NCI-H748 treated with DMSO at 0.1 percent for 48 hours (cell line): ENCODE measurements around the gene PDE4DIP.
"Not testable (repeated sequence)": the region's sequence is repeated elsewhere in the genome, so short reads cannot be mapped to it uniquely, and the experiment has no call there.

ENCODE experiments used
- DNase-seq: peaks from one replicate; lab custom pipeline; 2025; lab: John Stamatoyannopoulos, UW

Gene PDE4DIP

DNA sequence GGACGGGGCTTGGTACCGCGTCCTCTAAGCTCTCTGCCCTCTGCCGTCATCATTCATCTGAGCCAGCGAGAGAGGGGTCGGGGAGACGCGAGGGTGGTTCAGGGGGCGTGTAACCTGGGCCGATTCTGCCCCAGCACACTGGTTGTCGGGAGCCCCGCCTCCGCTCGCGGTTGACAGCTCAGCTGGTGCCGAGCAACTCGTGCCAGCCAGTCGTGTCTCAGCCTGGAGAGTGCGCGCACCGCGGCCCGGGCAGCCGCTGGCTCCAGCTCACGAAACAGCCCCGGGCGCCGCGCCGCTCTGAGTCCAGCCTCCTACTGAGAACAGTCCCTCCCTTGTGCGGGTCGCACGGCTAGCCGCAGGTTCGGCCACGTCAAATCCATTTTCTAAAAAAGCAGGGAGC lies at the start of gene PDE4DIP:
Gene PDE4DIP (plus strand): TSS at position 209 of the 400 bp plus-strand sequence. CDS start 347 bp downstream, outside the sequence.
- DNase-seq, result not testable (repeated sequence)

DNA sequence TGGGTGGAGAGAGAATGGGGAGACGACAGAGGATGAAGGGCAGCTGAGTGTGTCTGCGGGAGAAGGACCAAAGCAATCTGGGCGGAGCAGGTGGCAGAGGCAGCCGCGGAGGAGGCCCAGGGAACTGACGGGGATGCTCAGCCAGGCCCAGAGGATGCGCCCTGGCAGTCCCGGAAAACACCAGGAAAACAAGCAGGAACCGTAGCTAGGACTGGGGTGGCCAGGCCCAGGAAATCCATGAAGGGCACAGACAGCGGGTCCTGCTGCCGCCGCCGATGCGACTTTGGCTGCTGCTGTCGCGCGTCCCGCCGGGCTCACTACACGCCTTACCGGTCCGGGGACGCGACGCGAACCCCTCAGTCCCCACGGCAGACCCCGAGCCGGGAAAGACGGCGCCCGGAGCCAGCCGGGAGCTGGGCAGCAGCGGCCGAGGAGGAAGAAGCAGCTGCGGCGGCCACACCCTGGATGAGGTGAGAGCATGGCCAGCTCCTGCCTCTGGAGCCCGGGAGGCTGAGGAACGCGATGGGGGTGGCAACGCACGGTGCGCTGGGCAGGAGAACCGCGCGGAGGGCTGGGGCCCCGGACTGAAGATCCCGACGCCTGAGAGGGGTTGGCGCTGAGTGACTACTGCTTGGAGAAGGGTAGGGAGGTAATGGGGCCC lies 35.8 kb upstream of the PDE4DIP start:
- DNase-seq, result not testable (repeated sequence)

DNA sequence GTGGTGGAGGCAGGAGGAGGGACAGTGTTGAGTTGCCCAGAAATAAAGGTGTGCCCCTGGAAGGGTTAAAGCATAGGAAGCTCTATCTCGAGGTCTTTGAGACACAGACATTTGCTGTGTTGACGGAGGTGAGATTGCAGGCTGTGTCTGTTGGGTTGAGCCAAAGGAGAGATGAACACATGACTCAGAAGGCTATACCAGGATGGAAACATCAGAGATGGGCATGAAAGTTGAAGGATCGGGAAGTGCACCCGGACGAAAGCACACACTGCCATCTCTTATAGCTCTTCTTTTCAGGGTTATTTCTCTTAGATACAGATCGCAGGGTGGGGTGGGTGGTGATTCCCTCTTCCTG lies 35.3 kb upstream of the PDE4DIP start:
- DNase-seq, result not testable (repeated sequence)

DNA sequence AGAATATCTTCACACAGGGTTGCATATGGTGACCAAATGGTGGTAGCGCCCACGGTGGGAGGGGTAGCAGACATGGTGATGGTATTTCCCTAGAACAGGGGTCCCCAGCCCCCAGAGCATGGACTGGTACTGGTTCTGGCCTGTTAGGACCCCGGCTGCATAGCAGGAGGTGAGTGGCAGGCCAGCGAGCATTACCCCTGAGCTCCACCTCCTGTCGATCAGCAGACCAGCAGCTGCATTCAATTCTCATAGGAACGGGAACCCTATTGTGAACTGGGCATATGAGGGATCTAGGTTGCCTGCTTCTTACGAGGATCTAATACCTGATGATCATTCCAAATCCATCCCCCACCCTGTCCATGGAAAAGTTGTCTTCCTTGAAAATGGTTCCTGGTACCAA lies 22.0 kb upstream of the PDE4DIP start:
- not testable (repeated sequence) for DNase-seq

DNA sequence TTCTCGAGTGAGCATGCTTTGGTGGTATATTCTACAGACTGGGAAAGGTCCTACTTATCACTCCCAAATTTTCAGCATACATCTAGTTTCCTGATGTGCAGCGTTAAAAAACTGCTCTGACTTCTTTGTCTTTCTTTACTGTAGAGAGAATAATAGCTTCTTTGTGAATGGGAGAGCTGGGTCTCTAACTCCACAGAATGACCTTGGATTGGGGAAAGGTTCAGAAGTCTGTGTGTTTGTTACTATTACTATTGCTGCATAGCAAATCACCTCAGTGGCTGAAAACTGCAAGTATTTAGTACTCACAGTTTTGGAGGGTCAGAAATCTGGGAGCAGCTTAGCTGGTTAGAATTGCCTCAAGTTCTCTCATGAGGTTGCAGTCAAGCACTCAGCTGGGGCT lies 20.4 kb upstream of the PDE4DIP start:
- DNase-seq, result not testable (repeated sequence)

DNA sequence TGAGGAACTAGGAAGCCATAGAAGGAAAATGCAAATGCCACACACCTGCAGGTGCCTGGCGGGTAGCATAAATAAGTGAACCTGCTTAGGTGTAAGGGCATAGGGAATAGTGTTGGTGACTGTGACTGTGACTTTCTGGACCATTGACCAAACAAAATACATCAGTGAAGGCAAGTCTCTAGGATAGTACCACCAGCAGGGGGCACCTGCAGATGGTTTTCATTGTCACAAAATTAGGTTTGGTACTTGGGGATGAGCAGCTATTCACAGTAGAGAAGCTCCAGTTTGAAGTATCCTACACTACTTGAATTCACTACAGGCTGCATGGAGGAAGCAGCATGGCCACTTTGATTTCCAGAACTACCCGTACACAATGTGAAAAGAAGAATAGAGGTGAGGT lies 19.2 kb upstream of the PDE4DIP start:
- DNase-seq, result not testable (repeated sequence)

DNA sequence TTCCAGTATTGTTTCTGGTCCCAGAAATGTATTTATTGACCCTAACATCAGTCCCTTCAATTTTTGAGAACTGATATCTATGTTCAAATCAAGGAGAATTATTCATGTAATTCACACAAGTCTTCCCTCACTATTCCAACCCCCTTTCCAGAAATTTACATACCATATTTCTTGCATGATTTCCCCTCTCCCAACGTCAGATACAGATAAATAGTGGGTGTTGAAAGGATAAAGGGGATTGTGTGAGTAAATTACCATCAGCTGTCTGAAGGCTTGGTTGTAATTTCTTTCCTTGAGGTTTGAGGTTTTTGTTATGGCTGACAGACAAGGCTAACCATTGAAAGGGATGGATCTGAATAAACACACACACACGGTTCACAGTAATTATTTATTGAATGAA lies 15.7 kb upstream of the PDE4DIP start:
- not testable (repeated sequence) for DNase-seq

DNA sequence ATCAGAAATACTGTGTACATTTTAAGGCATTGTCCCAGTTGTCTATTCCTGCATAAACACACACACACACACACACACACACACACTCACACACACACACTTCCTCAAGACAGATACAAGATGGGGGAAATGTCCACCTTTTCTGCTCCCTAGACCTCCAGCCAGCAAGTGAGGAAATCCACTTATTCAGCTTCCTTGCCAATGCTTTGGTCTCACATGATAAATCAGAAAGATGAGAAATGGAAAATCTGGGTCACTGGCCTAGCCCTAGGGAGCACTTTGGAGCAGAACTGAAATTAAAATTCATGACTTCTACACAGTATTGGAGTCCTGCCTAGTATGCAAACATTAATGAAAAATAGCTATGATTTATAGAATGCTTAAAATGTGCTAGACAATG lies 15.3 kb upstream of the PDE4DIP start:
- not testable (repeated sequence) for DNase-seq

DNA sequence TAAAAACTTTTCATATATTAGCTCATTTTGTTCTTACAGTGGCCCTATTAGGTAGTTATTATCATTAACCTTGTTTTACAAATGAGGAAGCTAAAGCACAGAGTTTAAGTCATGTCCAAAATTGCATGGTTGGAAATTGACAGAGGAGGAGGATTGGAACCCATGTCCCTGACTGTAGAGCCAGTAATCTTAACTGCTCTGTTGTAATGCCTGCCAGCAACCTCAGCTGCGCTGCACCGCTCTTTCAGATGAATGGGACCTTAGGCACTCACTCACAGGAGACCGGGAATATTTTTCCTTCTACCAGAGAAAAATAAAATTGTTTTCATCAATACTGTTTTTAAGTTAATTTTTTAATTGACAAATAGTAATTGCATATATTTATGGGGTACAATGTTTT lies 14.9 kb upstream of the PDE4DIP start:
- not testable (repeated sequence) for DNase-seq

DNA sequence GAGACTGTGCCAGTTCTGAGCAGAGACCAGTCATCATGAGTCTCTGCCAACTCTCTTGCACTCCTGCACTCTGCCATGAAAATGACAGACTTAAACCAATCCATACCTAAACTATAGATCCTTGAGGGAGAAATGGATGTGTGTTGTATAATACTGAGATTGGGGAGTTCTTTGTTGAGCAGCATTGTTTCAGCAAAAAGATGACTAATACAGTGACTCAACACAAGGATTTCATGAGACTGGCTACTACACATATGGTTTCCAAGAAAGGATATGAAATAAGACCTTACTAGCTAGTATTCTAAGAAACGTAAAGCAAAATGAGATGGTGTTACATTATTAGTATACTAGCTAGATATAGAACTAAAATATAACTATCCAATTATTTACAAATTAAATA lies 3.0 kb upstream of the PDE4DIP start:
- not testable (repeated sequence) for DNase-seq

DNA sequence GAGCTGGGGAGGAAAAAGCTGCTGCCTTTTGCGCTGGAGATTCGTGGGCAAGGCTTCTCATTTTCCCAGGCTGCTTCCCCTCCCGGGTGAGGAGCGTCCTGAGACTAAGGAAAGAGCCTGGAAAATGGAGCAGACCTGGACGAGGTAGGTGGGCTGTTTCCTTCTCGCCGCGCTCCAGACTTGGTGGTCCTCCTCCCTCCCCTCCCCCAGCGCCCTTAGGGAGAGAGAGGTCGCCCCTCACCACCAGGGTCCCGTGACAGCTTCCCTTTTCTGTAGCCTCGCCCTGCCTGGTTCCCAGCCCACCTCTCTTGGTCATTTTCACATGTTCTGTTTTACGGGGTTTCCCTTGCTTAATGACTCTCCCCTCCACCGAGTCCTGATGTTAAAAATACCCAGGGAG lies 423 bp downstream of the PDE4DIP start:
- not testable (repeated sequence) for DNase-seq

DNA sequence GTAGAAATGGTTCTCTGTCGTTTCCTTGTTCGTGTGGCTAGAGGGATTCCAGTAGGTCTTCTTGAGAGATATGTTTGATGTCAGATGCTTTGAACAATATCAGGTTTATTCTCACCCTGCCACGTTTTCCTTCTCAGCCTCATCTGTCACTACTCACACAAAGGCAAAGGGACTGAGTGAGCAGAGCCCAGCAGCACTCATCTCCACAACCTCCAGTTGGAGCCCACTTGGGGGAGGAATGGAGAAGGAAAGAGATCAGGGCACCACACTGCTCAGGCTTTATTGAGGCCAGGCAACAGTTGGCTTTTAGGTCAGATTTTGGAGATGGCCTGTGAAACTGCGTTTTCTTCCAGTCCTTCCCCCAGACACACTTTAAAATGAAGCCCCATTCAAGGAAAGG lies 840 bp downstream of the PDE4DIP start:
- not testable (repeated sequence) for DNase-seq

DNA sequence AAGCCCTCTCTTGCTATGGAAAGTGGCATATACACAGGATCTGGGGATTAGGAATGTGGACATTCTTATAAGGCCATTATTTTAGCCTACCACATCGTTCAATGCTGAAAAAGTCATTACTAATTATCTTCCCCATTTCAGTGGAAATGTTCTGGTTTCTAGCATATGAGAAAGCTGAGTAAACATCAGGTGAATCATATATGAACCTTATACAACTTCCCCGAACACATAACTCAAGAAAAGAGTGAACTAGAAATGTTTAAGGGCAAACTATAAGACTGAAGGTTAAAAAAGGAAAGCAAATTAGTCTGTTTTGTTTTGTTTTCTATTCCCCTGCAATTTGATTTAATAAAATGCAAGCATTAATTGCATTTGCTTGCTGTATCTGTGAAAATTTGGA lies 6.1 kb downstream of the PDE4DIP start:
- not testable (repeated sequence) for DNase-seq

DNA sequence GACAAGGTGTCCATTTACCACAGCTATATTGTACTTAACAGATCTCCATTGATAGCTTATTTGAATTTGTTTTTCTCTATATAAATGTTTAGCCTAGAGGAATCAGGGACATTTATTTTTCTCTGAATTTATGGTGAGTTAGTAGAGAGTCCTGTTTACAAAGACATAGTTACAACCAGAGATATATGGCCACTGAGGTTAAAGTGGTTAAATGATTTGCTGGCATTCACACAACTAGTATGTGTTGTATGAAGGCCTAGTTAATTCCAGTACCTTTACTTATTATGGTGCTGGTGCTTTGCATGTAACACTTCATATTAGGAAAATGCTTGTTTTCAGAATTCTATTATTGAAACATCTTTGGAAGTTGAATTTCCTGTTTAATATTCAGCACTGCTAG lies 6.6 kb downstream of the PDE4DIP start:
- DNase-seq, result not testable (repeated sequence)

DNA sequence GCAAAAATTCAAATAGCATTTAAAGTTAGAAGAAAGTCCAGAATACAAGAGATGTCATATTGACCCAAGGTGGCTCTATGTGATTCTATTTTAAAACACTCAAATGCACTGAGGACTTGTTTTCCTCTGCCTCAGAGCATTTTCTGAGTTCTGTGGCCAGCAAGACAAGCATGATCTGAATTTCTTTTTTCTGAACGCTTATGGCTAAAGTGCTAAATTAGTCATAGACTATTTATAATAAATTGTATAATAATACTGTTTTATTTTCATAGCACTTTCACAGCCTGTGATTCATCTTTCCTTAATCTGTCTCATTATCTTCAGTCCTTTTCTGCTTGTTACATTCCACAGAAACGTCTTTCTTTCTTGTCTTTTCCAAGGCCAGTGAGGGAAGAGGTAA lies 7.5 kb downstream of the PDE4DIP start:
- not testable (repeated sequence) for DNase-seq

DNA sequence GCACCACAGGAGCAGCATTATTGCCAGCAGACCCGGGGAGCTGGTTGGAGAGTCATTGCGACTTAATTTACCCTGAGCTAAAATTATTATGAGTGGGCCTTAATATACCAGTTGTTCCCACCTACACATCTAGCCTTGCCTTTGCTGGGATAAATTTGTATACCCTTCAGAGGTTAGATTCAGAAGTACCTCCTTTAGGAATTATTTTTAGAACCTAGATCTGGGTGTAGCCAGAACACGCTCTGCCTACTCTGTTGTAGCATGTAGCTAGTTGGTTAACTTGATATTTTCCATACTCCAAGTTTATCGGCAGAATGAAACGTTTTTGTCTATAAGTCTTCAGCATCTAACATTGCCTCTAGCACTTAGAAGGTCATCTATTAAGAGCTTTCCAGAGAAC lies 9.1 kb downstream of the PDE4DIP start:
- not testable (repeated sequence) for DNase-seq

DNA sequence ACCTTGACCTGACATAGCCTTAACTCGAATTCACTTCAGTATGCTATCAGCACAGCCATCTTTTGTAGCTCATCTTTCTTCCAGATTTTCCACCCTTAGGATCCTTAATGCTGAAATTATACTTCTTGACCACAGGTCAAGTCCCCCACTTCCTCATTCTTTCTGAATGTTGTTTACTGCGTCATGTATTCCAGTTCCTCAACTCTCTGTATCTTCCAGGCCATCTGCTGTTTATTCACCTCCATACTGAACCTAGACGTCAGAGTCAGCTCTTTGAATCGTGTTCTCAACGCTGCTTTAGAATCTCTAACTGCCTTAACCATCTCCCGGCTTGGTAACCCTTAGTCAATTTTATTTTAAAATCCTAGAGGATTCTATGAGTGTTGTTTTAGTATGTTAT lies 9.8 kb downstream of the PDE4DIP start:
- DNase-seq, result not testable (repeated sequence)

DNA sequence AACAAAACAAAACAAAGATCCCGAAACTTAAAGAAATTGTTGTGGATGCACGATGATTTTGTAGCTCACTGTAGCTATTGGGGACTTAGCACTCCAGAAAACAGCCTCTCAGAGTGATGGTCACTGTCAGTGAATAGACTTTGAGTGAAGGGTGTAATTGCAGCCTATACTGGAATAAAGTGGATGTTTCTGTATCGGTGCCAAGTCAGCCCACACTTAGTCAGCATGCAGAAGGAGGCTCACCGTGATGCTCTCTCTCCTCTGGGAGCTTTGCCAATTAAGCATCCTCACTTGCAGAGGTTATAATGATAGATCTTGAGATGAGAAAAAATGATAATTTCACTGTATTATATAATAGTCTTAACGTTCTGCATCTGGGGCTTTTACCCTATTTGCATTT lies 11.1 kb downstream of the PDE4DIP start:
- DNase-seq, result not testable (repeated sequence)

DNA sequence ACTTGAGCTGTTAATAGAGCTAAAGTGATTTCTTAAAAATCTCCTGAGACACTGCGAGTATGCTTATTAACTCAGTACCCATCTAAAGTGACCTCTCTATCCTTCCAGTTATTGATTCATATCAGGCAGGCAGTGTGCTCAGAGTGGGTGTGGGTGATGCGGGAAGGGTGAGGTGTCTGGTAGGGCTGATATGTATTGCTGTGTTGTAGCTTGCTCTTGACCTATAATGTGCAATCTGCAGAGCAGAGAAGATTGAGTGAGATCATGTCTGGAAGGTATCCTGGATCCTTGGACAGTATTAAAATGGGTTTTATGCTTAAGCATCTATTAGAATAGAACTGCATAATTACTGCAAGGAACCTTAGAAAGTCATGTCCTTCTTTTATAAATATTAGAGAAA lies 15.8 kb downstream of the PDE4DIP start:
- not testable (repeated sequence) for DNase-seq

DNA sequence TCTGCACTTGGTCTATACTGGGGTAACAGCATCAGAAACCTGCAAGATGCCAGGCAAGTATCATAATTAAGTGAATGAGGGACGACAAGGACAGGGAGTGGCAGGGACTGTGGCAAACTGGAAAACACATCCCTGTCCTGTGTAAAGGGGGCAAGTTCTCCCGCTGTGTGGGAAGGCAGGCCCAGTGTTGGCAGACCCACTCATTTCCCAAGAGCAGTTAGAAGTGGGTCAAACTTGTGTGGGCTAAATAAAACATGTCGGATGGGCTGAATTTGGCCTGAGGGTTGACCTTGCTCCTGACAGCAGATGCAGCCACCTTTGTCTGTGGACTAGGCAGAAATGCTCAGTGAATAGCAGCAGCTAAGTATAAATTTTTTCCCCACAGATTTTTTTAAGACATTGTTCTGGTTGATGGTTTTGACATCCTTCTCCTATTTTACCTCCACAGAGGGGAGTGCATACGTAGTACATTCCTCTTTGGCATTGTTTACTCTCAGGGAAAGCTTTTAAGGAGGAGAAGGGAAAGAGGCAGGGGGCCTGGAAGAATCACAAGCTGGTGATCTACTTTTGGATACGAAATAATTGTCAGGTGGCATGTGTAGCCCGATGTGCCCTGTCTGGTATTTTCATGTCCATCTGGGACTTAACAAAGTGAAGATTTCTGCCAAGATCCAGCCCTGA lies 16.5 kb downstream of the PDE4DIP start:
- DNase-seq, result not testable (repeated sequence)

DNA sequence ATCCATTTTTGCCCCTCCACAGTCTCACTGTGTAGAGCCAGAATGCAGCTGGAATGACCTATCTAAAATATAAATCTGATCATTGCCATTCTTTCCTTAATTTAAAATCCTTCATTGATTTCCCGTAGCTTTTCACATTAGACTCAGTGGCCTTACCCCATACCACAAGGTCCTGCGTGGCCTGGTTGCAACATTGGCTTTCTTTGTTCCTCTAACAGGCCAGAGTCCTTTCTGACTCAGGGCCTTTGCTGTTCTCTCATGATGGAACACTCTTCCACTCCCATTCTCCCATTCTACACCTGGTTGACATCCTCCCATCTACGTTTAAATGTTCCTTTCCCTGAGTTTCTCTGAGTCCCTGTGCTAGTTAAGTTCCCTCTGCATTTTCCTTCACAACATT lies 18.4 kb downstream of the PDE4DIP start:
- not testable (repeated sequence) for DNase-seq

DNA sequence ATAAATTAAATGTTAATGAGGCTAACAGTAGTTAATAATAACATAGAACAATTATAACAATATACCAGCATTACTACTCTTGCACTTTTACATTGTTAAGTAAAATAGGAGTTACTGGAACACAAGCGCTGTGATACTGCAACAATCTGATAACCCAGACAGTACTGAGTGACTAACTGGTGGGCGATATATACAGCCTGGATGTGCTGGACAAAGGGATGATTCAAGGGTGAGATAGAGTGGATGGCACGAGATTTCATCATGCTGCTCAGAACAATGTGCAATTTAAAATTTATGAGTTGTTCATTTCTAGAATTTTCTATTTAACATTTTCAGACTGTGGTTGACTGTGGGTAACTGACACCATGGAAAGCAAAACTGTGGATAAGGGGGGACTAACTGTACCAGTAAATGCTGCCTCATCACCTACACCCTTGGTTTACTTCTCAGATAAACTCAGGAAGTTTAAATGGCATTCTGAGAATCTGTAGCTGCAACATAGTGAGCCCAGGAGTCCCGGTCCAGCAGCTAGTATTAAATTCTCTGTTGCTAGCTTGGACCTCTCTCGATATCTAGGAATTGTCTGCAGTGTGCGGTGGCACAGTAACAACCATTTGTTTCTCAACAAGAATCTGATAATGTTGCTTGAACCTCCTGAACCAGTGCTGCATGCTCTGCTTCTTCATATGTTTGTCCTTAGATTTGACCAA lies 24.9 kb downstream of the PDE4DIP start:
- DNase-seq, result not testable (repeated sequence)

DNA sequence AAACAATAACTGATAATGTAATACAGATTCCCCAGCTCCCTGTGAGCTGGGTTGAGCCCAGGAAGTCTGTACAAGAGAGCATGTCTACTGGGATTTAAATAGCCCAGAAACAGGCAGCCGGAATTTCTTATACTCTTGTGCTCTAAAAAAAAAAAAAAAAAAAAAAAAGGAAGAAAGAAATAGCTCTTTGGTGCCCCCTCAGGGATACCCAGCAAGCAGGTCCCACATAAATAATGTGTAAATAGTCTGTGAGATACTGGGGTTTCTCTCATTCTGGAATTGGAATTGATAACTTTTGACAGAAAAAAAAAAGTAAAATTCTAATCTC lies 25.4 kb downstream of the PDE4DIP start:
- DNase-seq, result not testable (repeated sequence)
